ENCODE measurements around the gene C9orf152. TPM values are rescaled to one million over a fixed set of nuclear protein-coding genes. Genes with fewer than 3 reads are reported as not detected.

Gene C9orf152
- total and polyA plus RNA-seq, 10 of the 15 experiments (the other 5 are each of a cell fraction or from before 2014, with no cell fraction given) = 0.04 TPM; not detected in 9

DNA sequence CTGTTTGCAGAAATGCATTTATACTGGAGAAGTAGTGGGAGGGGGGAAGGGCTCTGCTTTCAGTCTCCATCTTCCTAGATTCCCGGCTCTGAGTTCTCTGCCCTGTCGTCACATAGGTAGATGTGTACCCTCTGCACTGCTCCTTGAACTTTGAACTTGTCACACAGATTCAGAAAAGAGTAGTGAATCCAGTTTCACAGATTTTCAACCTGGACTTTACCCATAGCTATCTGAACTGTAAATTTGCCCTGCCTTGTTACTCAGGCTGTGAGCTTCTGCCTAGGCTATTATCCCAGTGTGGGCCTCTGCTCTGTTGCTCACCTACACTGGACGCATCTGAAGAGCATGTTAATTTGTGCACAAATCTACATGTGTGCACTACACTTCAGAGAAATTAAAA lies 12.8 kb upstream of the C9orf152 start (continued):
- TF ChIP-seq, protein P1, sequence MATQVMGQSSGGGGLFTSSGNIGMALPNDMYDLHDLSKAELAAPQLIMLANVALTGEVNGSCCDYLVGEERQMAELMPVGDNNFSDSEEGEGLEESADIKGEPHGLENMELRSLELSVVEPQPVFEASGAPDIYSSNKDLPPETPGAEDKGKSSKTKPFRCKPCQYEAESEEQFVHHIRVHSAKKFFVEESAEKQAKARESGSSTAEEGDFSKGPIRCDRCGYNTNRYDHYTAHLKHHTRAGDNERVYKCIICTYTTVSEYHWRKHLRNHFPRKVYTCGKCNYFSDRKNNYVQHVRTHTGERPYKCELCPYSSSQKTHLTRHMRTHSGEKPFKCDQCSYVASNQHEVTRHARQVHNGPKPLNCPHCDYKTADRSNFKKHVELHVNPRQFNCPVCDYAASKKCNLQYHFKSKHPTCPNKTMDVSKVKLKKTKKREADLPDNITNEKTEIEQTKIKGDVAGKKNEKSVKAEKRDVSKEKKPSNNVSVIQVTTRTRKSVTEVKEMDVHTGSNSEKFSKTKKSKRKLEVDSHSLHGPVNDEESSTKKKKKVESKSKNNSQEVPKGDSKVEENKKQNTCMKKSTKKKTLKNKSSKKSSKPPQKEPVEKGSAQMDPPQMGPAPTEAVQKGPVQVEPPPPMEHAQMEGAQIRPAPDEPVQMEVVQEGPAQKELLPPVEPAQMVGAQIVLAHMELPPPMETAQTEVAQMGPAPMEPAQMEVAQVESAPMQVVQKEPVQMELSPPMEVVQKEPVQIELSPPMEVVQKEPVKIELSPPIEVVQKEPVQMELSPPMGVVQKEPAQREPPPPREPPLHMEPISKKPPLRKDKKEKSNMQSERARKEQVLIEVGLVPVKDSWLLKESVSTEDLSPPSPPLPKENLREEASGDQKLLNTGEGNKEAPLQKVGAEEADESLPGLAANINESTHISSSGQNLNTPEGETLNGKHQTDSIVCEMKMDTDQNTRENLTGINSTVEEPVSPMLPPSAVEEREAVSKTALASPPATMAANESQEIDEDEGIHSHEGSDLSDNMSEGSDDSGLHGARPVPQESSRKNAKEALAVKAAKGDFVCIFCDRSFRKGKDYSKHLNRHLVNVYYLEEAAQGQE (IDR thresholded peaks at IDR 0.05; ENCODE audit: low read depth, low read length) = no peak
- TF ChIP-seq ZNF207 (IDR thresholded peaks at IDR 0.05; ENCODE audit: borderline replicate concordance) (no peak), ZZZ3 (IDR thresholded peaks at IDR 0.05; ENCODE audit: control insufficient read depth, insufficient read length, low read depth) (no peak), TAF1 (IDR thresholded peaks at IDR 0.05; ENCODE audit: borderline replicate concordance, low read depth, low read length) (no peak), JUNB (IDR thresholded peaks at IDR 0.05) (no peak), ZSCAN29 (IDR thresholded peaks at IDR 0.05) (no peak)

DNA sequence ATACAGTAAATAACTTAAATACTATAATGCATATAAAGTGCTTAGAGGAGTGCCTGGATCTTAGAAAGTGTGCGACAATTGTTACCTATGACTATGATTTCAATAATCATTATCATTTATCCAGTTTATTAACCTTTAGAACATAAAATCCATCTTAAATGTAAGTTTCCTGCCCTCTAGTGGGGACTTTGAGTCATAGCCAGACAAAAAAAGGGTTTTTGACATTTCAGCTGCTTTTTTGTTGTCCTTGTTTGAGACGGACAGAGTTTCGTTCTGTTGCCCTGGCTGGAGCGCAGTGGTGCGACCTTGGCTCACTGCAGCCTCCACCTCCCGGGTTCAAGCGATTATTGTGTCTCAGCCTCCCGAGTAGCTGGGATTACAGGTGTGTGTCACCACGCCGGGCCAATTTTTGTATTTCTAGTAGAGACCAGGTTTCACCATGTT lies 9.7 kb upstream of the C9orf152 start:
- H4K20me1 ChIP-seq (ENCODE audit: control insufficient read depth, insufficient read depth) = no peaks in the 10 kb centered on the region
- ChIA-PET RAD21 (ENCODE audit: unreplicated experiment) (interaction anchor here (0.8 to 2.4 kb wide), 10 partner anchors 34 to 643 kb away, joined by 3 to 11 read pairs (median 5); partner anchors contain the start of gene TXN), POLR2A (no interaction called here), CTCF (interaction anchor here (0.6 to 8.8 kb wide), 18 partner anchors 13 to 643 kb away, joined by 3 to 114 read pairs (median 4); no protein-coding TSS in a partner anchor), SMC1A (ENCODE audit: uncharacterized antibody, unreplicated experiment) (interaction anchor here (0.7 to 7.8 kb wide), 11 partner anchors 13 to 643 kb away, joined by 3 to 53 read pairs (median 5); no protein-coding TSS in a partner anchor)
- H3K27ac ChIP-seq (ENCODE audit: control insufficient read depth, insufficient read depth) = no peak overlapping the region
- no peak for TF ChIP-seq TCF3 (IDR thresholded peaks at IDR 0.05; ENCODE audit: borderline replicate concordance, insufficient read depth, low read depth, low read length)
- TF ChIP-seq RAD21 (IDR thresholded peaks at IDR 0.05; ENCODE audit: insufficient read depth, low read depth, low read length) = peak; percentile 69
- TF ChIP-seq, protein P2, sequence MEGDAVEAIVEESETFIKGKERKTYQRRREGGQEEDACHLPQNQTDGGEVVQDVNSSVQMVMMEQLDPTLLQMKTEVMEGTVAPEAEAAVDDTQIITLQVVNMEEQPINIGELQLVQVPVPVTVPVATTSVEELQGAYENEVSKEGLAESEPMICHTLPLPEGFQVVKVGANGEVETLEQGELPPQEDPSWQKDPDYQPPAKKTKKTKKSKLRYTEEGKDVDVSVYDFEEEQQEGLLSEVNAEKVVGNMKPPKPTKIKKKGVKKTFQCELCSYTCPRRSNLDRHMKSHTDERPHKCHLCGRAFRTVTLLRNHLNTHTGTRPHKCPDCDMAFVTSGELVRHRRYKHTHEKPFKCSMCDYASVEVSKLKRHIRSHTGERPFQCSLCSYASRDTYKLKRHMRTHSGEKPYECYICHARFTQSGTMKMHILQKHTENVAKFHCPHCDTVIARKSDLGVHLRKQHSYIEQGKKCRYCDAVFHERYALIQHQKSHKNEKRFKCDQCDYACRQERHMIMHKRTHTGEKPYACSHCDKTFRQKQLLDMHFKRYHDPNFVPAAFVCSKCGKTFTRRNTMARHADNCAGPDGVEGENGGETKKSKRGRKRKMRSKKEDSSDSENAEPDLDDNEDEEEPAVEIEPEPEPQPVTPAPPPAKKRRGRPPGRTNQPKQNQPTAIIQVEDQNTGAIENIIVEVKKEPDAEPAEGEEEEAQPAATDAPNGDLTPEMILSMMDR (IDR thresholded peaks at IDR 0.05 in 2 of 3, conservative IDR thresholded peaks at IDR 0.05 in 1 of 3; ENCODE audit: control insufficient read depth in 2 of 3, extremely low read depth in 1 of 3, insufficient read depth in 1 of 3, low read depth in 3 of 3, low read length in 3 of 3) = peak; percentile 61 to 72 (median 65)
- TF ChIP-seq ZNF217 (IDR thresholded peaks at IDR 0.05) = no peak
- TF ChIP-seq PAX8 (IDR thresholded peaks at IDR 0.05) = no peak
- TF ChIP-seq BHLHE40 (IDR thresholded peaks at IDR 0.05; ENCODE audit: borderline replicate concordance in 1 of 2, low read depth in 2 of 2, low read length in 1 of 2) = no peak
- peak; percentile 70; the same call in 1 of the 2 replicates for TF ChIP-seq SMC3 (IDR thresholded peaks at IDR 0.05; ENCODE audit: borderline replicate concordance, low read length)
- DNase-seq (ENCODE audit: low read depth, low spot score) (no peak), FAIRE-seq (peak; percentile 86), ATAC-seq (peak; percentile 34)
- in situ Hi-C loops (cut with MboI) = loop anchor here (10.0 kb wide), 1 partner anchor 643 kb away; no protein-coding TSS in a partner anchor
- intact Hi-C loops (cut with micrococcal nuclease; ENCODE audit: unreplicated experiment) = loop anchor here (2.0 to 5.0 kb wide), 3 partner anchors 35 to 645 kb away; no protein-coding TSS in a partner anchor
- no peak overlapping the region for H2AFZ ChIP-seq (ENCODE audit: control insufficient read depth, low read depth, low read length)
- no TSS peak for BruUV-seq (replicated peaks)
- H3K79me2 ChIP-seq (ENCODE audit: control insufficient read depth, insufficient read depth, low read length) = no peaks in the 10 kb centered on the region
- no peak overlapping the region for H3K9ac ChIP-seq (ENCODE audit: control insufficient read depth, insufficient read depth, low read length)
- WGBS (ENCODE audit: insufficient coverage, insufficient replicate concordance, low lambda C conversion rate, missing lambda C conversion rate) = 20% methylated on average over 10 of the region's 10 CpGs
- H3K4me3 ChIP-seq = no peak overlapping the region
- no peaks in the 10 kb centered on the region for H3K36me3 ChIP-seq (ENCODE audit: control insufficient read depth in 2 of 2, insufficient read depth in 2 of 2, low read length in 1 of 2)
- H3K4me2 ChIP-seq (ENCODE audit: control insufficient read depth, insufficient read depth) = no peak overlapping the region
- H3K4me1 ChIP-seq (ENCODE audit: control insufficient read depth, insufficient read depth, low read length) = no peaks in the 10 kb centered on the region
- H3K9me3 ChIP-seq (replicated peaks; ENCODE audit: control insufficient read depth, insufficient read depth, low read length) = no peaks in the 10 kb centered on the region
- H3K27me3 ChIP-seq (replicated peaks in 1 of 2; ENCODE audit: control insufficient read depth in 2 of 2, insufficient read depth in 2 of 2, low read length in 1 of 2) = no peaks in the 10 kb centered on the region

Data from GM12878 (cell line).